Kidney capillary endothelial cell (primary cell): ENCODE results near the gene PNCK.
"Not testable (repeated sequence)": the region's sequence is repeated elsewhere in the genome, so short reads cannot be mapped to it uniquely, and the experiment has no call there.

Experiments
- DNase-seq: peaks from one replicate; pipeline ENCODE4 v3.0.0-alpha.2; 2018; ENCODE audit warnings: low spot score

Gene PNCK

DNA sequence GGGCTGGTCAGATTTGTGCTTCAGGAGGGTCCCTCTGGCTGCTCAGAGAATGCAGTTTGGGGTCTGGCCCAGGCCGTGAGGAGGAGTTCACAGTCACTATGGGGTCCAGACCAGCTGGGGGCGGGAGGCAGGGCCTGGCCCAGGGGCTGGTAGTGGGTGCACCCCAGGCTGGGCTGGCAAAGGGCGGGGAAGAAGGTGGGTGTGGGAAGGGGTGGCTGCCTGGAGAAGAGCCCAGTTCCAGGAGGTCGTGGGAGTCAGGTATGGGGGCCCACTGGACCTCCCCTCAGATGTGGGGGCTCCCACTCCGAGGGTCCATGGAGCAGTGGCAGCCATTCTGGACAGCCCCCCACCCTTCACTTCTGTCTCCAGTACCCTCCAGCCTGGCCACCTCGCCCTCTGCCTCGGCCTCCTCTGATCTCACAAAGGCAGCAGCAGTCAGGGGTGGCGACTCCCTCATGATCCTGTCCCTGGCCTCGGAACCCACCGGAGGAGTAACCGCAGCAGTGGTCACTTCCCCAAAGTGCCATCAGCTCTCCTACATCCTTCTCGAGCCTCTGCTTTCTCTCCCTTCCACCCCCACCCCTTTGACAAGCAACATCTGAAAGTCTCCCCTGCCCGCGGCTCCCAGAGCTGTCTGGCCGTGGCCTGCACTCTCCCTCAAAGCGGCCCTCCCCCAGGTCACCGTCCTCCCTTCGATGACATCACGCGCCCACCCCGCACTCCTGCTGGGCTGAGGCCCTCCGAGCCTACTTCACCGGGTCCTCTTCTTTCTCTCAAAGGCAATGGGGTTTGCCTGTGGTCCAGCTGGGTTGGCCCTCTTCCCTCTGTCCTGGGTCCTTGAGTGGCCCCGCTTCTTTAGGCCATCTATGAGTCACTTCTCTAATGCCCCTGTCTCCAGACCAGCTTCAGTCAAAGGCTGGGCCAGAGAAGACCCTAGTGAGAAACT lies 12.4 kb upstream of the PNCK start:
- DNase-seq = no peak

DNA sequence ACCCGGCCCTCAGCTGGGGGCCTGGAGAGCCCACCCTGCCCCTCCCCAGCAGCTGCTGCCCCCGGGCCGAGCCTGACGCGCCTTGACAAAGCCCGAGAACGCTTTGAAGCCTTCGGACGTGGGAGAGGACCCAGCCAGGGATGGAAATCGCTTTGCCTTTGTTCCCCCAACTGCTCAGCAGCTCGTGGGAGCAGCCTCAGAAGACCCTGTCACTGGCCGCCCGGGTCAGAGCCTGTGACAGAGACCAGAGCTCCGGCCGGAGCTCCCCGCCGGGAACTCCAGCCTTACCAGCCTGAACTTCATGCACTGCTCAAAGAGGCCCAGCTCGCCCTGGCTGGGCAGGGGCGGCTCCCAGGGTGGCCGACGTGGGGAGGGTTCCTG lies 11.5 kb upstream of the PNCK start:
- DNase-seq = no peak

DNA sequence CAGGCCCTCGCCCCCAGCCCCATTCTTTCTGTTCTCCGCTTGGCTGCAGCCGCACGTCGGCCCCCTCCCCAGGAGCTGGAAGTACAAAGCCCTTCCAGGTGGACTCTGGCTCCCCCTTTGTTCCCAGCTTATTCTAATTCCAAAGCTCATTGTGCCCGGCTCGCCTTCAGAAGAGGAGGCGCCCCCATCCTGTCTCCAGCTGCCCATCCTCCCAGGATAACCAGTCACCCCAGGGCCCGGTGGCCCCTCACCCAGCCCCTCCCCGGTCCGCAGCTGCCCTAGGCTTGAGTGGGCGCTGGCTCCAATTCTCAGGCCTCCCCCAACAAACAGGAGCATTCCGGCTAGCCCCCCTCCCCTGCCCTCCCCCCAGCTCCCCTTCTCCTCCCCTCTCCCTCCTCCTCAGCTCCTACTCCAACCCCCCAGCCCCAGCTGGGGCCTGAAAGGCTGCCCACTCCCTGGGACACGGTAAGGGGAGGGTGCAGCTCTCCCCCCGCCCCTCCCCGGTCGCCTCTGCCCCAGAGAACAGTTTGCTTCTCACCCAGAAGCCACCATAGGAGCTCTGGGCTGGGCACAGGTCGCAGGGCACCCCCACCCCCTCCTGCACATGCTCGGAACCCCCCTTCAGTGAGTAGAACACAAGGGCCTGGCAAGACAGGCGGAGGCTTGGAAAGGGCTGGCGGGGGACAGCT lies 11.0 kb upstream of the PNCK start:
- no peak for DNase-seq

GRCh38 chrX:153683486-153683885 lies 9.9 kb upstream of the PNCK start:
- DNase-seq = not testable (repeated sequence)

DNA sequence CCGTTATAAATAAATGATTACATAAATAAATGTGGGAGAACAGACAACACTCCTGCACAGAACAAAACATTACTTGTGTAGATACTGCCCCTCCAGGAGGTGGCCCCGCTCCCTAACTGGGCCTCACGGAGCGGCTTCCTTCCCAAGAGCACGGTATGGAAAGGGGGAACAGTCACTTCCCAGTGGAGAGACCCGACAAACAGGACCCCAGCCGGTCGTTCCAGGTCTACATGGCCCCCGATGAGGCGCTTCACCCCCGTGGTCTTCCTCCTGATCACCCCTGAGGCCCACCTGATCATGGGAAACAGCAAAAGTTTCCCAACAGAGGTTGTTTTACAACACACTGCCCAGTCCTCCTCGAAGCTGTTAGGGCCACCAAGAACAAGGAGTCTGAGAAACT lies 7.6 kb upstream of the PNCK start:
- DNase-seq = no peak

GRCh38 chrX:153674219-153674851 lies 722 bp upstream of the PNCK start:
- no peak for DNase-seq

DNA sequence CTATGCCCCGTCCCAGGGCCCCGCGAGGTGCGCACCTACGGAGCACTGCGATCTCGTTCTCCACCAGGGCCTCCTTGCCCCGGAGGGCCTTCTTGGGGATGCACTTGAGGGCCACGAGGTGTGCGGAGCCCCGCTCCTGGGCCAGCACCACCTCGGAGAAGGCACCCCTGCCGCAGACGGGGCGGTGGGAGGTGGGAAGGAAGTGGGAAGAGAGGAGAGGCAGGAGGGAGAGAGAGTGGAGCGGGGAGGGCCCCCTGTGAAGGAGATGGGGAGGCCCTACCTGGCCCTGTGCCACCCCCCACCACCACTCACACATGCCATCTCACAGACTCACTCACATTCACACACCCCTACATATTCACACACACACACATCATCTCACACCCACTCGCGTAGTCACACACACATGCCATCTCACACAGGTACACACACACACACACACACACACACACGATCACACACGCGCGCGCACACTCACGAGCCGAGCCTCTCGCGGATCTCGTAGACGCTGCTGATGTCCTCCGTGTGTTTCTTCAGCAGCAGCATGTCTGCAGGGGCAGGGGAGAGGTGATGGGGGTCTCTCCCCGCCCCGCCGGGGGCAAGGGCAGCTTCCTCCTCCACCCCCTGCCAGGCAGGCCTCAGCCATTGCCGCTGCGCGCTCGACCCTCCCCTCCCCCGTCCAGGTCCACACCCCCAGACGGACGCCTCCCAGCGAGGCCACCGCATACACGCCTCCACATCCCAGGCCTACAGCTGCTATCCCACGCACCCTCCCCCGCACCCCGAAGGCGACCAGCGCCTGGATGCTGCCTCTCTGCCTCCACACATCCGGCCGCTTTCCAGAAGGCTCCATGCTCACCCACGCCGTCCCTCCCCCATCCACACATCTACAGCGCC lies 834 bp downstream of the PNCK start:
- no peak for DNase-seq

DNA sequence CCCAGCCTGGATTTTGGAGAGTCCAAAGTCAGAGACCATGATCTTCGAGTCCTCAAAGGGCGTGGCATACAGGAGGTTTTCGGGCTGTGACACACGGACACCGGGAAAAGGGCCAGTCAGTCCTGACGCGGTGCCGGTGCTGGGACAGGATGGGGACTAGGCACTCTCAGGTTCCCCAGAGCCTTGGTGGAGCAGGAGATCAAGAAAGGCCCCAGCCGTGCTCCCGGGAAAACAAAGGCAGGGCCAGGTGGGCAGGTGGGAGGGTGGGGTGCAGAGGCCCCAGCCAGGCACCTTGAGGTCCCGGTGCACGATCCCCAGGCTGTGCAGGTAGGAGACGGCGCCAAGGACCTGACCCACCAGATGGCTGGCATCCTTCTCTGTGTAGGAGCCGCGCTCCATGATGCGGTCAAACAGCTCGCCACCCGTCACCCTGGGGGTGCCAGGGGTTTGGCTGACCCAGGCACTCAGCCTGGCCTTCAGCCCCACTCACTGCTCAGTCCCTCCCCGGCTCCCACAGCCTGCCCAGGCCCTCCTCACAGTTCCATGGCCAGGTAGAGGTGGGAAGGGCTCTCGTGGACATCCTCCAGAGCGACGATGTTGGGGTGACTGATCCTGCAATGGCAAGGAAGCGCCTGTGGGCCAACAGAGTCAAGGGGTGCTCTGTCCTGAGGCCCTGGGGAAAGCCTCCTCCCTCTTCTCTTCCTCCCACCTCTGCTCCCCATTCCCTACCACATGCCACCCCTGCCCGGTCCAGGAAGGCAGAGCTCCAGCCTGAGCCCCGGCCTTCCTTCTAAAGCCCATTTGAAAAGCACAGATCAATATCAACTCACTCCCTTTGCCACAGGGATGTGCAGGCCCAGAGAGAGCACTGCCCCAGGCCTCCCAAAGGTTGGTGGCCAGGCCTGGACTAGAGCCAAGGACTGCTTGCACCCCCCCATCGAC lies 1.8 kb downstream of the PNCK start:
- no peak for DNase-seq

DNA sequence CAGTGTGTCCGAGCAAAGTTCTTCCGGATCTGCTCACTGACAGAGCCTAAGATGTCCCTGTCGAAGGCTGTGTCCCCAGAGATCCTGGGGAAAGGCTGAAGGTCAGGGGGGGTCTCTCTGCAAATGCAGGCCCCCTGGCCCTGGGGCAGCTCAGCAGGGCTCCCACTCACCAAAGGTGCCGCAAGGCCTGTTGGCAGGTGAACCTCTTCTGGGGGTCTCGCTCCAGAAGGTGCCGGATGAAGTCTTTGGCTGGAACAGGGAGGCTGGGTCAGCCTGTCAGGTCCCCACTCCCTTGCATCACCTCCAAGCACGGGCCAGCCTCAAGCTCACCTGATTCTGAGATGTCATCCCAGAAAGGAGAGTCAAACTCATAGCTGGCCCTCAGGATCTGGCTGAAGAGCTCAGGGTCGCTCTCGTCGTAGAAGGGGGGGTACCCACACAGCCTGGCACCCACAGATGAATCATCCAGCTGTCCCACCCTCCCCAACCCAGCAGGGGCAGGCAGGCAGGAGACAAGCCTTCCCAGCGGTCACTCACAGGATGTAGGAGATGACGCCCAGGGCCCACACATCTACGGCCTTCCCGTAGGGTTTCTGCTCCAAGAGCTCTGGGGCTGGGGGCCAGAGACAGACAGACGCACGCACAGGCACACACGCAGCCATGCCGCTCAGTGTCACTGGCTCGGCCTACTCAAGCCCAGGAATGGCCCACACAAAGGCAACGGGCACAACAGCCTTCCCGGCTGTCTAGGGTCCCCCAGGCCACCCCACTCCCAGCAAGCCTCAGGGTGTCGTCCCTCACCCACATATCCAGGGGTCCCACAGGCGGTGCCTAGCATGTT lies 2.6 kb downstream of the PNCK start:
- no peak for DNase-seq

GRCh38 chrX:153669901-153670731 lies 3.5 kb downstream of the PNCK start:
- DNase-seq = no peak

DNA sequence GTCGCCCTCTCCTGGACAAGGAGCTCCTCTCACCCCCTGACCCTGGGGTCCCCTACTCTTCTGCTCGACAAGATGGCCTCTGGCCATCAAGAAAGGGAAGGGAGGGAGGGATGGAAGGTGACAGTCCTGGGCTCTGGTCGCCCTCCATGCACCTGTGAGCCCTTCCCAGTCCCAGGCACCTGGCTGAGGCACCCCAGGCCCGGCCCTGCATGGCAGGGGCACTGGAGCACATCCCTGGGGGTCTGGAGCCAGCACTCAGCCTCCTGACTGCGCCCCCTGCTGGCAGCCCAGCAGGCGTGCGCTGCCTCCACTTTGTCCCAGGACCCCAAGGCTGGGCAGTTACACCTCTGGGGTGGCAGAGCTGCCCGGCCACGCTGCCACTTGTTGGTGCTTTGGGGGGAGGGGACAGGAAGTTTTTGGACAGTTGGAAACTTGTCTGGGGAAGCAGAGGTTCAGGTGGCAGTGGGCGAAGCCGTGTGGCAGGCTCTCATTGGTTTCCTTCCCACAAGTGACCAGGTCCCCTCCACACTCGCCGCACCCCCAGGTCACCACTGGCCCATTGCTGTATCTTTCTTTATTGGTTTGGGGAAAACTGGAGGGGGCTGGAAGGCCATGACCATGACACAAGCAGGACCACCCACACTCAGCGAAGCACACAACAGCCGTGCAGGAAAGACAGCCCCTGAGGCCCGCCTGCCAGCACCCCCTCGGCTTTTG lies 4.3 kb downstream of the PNCK start:
- no peak for DNase-seq

DNA sequence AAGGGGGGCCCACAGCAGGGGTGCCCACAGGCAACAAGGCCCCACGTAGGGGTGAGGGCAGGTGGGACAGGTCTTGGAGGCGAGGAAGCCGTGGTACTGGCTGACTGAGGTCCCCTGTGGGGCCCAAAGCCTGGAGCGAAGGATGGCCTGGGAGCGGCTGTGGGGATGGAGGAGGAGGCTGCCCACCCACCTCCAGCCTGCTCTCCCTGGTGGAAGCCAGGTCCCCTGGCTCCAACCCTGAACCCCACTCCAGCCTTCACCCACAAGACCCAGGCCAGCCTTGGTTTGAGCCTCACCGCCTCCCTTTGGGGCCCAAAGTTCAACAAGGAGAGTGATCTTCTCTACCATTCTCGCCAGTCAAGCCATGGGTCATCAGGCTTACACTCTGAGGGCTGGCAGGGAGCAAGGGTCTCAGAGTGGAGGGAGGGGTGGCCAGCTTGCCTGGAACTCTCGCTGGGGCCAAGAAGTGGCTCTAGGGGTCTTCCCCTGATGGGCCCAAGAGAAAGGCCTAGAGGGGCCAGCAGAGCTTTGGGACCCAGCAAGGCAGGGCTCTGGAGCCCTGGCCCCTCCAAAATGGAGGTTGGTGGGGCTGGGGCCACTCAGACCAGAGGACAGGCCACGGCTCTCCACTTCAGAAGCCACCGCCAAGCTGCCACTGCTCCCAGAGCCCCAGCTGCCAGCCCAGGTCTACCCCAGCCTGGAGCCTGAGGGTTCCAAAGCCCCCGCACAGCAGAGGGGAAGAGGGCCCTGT lies 5.0 kb downstream of the PNCK start:
- DNase-seq = no peak

DNA sequence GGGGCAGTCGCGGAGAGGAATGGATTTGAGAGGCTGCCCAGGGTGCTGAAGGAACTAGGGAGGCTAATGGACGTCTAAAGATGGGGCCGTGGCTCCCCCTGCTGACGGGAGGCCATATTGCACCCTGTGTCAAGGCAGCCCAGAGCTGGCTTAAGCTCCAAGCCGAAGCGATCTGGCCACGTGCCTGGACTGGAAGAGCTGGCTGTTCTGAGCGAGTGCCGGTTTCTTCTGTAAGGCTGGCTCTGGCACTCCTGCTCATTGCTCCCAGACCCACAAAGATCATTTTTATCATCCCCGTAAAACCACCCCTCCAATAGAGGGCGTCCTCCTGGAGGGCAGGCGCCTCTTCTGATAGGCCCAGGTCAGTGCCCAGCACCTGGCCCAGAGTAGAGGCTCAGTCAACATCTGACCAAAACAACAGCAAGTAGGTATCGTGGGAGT lies 5.6 kb downstream of the PNCK start:
- DNase-seq = peak; percentile 31

GRCh38 chrX:153667281-153667955 lies 6.2 kb downstream of the PNCK start:
- DNase-seq = no peak

GRCh38 chrX:153665726-153666306 lies 7.8 kb downstream of the PNCK start:
- DNase-seq = no peak

GRCh38 chrX:153662266-153662665 lies 11.3 kb downstream of the PNCK start:
- no peak for DNase-seq
